ENCODE data around the gene DNAJB4.
"Not testable (repeated sequence)": the region's sequence is repeated elsewhere in the genome, so short reads cannot be mapped to it uniquely, and the experiment has no call there.

The DNAJB4 gene

DNA sequence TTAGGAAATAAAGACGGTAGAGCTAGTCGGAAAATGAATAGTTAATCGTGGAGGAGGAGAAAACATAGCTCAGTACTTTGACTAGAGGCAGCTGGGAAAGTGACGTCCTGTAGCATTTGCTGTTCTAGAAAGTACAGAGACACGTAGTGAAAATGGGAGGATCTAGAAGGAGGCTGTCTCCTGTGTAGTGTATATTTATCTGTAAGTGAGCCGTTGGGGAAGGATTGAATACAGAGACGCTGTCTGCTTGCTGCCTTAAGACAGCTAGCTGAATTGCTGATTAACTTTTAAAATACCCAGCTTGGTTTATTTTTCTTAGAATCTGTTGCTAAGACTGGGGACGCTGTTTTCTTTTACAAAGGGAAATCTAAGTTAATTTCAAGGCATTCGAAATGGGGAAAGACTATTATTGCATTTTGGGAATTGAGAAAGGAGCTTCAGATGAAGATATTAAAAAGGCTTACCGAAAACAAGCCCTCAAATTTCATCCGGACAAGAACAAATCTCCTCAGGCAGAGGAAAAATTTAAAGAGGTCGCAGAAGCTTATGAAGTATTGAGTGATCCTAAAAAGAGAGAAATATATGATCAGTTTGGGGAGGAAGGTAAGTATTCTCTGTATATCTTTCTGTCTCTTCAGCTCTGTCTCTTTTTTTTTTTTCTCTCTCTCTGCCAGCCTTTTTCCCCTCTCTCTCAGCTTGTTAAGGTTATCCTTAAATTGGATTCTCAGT lies at the start of gene DNAJB4:
DNAJB4 (plus strand) TSS at position 221 of the 729 bp plus-strand sequence; CDS start at position 393, 172 bp downstream.
- peak; percentile 14 to 49 for DNase-seq (ENCODE audit: low read depth in 2 of 2)

DNA sequence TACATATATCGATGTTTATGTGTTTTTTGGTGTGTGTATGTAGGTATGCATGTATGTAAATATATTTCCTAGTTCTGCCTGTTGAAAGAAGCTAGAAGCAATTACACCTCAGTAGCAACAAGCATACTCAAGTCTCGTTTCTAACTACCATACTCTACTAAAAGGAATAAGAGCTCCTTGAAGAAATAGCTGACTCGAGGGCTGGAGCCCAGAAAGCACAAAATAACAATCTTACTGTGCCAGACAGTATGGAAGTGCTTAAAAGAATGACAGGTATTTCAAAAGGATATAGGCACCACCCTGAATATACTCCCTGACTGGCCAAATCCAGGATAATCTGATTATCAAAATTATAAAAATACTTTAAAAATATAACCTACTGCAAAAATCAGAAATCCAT lies 49.0 kb upstream of the DNAJB4 start:
- no peak for DNase-seq (ENCODE audit: low read depth in 2 of 2)

DNA sequence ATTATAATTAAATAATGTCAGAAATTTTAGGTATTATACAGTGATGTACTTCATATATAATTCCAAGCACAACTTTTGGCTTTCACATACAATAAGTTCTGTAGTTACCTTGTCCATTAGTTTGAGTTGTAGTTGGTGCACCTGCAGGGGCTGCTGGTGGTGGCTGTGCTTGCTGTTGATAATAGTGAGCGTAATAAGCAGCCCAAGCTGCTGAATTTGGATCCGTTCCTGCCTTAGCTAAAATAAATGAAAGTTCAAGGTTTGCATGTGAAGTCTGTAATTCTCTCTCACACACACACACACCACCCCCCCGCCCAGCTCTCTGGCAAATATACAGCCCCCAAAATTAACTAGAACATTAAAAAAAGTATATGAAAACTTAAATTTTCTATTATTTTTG lies 48.3 kb upstream of the DNAJB4 start:
- DNase-seq (ENCODE audit: low read depth in 2 of 2): no peak

DNA sequence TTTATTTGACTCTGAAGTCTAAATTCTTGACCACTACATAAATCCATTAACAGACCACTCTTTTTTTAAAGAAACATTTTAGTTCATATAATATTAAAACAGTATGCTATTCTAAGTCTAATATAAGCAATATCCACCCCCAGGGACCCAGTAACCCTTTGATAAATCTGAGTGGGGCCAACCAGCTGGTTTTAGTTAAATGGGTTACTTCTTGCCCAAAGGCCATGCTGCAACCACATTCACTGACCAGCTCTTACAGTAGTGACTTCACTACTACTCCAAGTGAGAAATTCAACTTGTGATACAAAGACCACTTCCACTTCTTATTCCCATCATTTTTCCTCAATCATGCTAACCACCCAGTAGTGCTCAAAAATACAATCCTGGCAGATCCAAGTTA lies 46.3 kb upstream of the DNAJB4 start:
- no peak for DNase-seq (ENCODE audit: low read depth in 2 of 2)

DNA sequence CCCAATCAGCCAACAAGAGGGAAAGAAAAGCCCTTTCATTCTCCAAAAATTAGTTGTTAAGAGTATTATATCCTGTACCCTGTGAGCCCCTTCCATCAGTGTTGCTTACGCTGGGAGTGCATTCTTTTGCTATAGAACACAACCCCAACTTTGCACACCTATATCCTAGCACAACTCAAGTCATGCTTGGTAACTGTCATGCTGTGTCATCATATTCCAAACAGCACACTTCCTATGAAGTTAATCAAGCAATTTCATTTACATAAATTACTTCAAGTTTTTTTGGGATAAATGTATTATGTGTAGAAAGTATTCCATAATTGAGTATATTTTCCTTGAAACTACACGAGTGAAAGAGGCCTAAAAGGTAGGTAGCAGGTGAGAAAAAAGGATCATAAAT lies 45.9 kb upstream of the DNAJB4 start:
- DNase-seq (ENCODE audit: low read depth in 2 of 2): no peak

DNA sequence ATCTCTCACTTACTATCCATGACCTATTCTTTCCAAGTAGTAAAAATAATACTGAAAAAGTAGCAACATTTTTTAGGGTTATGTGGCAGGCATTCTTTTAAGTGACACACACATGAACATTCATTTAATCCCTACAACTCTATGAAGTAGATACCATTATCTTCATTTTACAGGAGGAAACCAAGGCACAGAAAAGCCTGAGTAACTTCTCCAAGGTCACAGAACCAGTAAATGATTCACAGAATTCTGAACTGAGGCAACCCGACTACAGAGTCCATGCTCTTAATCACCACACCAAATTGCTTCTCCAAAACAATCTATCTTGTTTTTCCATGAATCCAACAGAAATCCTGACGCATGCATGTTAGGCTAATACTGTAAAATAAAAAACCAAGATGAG lies 43.3 kb upstream of the DNAJB4 start:
- DNase-seq (ENCODE audit: low read depth in 2 of 2): no peak

DNA sequence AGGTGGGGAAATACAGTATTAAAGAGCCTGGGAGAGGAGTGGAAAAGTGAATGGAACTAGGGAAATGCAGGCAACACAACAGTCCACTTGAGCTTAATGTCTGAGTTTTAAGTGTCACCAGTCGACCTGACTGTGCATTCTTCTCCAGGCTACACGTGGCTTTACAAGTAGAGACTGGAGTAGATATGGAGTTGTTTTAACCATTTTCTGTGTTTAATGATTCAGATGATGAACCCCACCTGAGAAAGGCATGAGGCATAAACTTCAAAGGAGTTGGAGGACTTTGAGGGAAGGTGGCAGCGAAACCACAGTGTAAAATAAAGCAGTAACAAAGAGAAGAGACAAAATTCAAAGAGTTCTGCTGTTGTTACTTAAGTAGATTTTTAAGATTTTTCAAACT lies 38.4 kb upstream of the DNAJB4 start:
- no peak for DNase-seq (ENCODE audit: low read depth in 2 of 2)

DNA sequence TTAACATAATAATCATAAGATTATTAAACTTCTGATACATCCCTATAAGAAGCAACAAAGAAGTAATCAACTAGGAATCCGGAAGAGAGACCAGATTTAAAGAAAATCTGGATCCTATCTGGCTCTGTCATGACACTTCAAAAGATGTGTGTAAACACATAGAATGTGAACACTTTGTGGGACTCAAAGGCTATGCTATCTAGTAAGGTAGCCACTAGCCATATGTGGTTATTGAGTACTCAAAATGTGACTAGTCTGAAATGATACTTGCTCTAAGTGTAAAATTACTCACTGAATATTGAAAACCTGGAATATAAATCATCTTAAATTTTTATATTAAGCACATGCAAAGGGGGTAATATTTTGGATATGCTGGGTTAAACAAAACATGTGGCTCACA lies 34.5 kb upstream of the DNAJB4 start:
- DNase-seq (ENCODE audit: low read depth in 2 of 2): no peak

DNA sequence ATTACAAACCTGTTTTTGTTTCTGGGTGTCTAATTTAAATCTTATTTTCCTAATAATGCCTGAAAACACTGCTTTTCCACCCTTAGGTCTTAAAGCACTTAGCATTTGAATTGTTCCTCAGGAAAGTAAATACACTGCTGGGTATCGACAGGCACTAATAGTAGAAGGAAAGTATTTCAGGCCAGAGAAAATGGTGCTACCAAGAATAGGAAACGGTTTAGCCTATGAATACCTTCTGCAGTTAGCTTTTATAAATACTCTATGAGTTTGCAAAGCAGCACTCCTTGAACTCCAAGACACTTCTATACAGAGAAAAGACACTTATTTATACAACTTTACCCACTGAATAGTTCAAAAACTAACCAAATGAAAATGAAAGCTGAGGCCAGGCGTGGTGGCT lies 32.7 kb upstream of the DNAJB4 start:
- no peak for DNase-seq (ENCODE audit: low read depth in 2 of 2)

DNA sequence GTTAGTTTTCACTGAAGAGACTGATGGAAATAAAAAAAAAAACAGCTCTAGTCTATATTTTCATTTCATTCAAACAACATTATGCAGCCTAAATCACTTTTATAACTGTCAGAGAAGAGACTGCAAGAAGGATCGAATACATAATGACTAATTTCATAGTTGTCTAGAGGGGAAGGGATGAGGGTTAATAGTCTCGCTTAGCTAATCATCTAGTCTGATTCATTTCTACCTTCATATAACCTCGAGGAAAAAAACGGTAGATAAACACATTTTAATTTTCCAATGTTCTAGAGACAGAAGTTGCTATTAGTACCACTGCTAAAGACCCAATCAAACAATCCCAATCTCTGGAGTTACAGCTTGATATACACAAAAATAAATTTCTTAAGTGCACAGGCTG lies 29.4 kb upstream of the DNAJB4 start:
- no peak for DNase-seq (ENCODE audit: low read depth in 2 of 2)

DNA sequence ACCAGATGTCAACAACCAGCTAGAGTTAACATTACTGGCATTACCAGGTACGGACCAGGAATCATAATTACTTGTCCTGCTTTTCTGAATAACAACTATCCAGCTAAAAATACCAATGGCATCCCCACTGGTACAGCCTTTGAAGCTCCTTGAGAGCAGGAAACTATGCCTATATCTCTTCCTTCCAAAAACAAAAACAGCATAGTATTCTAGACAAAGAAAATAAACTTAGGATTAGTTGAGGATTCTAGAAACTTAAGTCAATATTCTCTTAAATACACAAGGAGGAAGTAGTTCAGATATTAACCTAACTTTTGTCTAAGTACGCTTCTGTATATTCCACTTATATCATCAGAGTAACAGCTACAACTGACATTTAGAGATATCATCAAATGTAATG lies 28.8 kb upstream of the DNAJB4 start:
- no peak for DNase-seq (ENCODE audit: low read depth in 2 of 2)

DNA sequence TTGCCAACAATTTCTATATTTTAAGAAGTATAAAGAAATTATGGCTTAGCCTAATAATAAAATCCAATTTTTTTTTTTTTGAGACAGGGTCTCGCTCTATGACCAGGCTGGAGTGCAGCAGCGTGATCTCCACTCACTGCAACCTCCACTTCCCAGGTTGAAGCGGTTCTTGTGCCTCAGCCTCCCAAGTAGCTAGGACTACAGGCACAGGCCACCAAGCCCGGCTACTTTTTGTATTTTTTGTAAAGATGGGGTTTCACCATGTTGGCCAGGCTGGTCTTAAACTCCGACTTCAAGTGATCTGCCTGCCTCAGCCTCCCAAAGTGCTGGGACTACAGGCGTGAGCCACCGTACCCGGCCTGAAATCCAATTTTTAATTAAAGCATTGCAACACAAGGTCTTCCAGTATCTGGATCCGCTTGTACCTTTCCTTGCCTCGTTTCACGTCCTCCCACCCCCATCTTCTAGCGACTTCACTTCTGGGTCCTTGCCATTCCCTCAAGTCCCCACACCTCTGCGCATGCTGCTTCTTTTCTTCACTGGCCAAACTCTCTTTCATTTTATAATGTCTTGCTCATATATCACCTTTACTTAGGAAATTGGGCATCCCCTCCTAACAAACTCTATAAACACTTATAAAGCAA lies 28.2 kb upstream of the DNAJB4 start:
- no peak for DNase-seq (ENCODE audit: low read depth in 2 of 2)

DNA sequence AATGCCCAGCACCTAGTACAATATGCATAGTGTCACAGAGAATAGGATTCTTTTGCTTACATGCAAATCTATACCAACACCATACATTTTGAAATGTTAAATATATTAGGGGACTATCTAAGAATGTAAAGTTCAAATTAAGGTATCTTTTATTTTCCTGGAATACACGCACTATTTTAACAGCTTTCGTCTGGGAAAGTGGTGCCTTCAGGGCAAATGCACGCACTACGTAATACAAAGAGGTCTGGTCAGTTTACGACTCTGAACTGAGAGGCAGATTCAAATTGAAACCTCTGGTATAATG lies 26.8 kb upstream of the DNAJB4 start:
- DNase-seq (ENCODE audit: low read depth in 2 of 2): no peak

DNA sequence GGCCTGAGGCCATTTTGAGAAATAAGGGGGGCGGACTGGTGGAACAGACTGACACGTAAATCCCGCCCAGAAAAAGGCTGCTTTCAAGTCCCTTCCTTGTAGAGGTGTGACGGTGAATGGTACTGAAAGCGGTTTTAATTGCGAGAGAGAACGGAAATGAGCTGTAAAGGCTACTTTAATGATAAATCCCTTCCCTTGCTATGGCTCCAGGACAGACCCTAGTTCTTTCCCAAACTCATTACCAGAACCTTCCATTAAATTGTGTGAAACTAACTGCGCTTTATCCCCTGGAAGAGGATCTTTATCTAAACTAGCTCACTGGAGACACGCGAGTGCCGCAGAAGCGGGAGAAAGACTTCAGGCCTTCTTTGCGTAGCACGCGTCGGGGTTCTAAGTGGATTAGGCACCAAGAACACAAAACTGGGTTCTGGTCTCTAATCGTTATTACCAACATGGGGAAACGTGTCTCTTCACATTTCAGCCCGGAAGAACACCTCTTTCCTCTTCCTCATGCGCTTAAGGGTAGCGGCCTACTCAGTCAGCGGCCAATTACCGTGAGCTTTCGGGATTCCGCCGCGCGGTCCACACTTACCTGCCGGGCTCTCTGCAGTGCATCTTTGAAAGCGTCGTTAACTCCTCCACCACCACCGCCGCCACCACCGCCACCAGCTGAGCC lies 26.3 kb upstream of the DNAJB4 start:
- peak; percentile 52 to 75 for DNase-seq (ENCODE audit: low read depth in 2 of 2)

DNA sequence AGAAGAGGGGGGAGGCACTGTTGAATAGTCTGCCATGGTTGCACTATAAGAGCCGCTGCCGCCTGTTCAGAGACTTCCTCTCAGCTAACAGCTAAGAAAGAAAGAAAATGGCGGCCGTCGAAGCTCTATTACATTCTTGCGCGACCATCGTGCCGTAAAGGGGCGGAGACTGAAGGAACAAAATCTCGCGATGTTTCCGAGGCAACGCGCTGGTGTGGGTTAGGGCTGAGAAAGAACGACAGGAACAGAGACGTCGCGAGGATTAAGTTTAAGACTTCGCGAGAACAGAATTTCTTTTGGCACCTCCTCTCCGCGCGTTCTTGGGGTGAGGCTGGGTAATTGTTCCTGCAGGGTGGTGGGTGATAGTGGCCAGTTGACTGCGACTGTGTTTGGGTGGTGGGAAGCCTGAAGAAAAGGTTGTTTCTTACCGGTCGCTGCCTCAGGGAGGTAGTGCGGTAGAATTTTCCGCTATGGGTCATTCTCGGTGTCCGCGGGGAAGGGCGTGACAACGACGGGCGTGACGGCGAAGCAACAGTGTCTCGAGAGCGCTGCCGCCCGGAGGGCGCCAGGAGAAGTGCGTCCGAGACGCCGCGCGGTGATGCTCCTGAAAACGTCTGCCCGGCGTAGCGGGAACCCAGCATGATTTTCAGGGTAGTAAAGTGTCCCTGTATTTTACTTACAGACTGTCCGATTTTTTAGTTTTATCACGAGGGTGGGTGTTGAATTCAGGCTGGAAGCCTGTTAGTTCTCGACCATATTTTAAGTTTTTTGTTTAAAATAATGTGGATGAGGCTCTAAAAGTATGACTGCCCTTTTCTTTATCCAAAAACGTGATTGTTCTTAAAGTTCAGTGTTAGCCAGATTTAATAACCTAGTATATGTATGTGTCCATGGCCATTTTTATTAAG lies 25.5 kb upstream of the DNAJB4 start, which contains the start of gene FUBP1:
FUBP1 (minus strand) TSS at position 104 of the 908 bp plus-strand sequence; CDS start at position 36, 68 bp downstream.
- DNase-seq (ENCODE audit: low read depth in 2 of 2): peak; percentile 89

DNA sequence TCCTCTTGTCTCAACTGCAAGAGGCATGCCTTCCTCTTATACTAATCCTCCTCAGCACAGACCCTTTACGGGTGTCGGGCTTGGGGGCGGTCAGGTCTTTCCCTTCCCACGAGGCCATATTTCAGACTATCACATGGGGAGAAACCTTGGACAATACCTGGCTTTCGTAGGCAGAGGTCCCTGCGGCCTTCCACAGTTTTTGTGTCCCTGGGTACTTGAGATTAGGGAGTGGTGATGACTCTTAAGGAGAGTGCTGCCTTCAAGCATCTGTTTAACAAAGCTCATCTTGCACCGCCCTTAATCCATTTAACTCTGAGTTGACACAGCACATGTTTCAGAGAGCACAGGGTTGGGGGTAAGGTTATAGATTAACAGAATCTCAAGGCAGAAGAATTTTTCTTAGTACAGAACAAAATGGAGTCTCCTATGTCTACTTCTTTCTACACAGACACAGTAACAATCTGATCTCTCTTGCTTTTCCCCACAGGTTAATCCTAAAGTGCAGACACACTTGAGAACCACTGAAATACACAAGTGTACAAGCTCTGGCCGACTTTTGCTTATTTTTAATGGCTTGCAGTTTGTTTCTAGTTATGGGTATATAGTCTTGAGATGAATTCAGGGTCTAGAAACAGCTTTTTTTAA lies 21.3 kb upstream of the DNAJB4 start:
- not testable (repeated sequence) for DNase-seq (ENCODE audit: low read depth in 2 of 2)

DNA sequence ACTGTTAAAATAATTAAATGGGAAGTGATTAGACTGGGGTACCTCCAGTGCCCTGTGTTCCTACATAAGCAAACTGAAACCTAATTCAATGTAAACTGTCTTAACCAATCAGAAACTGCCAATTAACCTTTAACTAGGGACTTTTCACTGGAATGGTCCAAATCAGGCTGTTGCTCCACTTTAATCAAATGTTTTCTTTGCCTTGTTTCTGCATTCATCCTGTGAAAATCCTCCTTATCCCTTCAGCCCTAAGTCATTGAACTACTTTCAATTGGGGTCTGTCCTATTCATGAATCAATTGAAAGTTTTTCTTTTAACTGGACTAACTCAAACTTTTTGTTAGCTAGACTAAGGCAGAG lies 20.8 kb upstream of the DNAJB4 start:
- no peak for DNase-seq (ENCODE audit: low read depth in 2 of 2)

DNA sequence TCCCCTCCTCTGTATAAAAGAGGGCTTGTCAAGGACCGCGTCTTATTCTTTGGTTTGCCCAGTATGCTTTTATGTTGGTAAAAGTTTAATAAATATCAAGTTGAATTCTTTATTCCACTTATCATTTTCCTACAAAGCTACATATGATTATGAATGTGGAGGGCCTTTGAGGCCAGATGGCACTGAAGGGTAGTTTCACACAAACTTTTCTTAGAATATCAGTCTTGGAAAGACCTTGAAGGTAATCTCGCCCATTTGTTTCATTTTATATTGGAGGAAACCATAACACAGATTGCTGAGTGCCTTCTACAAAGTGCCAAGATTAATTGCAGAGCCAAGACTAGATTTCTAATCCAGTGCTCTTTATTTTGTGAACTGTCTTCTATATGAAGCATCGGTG lies 20.1 kb upstream of the DNAJB4 start:
- no peak for DNase-seq (ENCODE audit: low read depth in 2 of 2)

DNA sequence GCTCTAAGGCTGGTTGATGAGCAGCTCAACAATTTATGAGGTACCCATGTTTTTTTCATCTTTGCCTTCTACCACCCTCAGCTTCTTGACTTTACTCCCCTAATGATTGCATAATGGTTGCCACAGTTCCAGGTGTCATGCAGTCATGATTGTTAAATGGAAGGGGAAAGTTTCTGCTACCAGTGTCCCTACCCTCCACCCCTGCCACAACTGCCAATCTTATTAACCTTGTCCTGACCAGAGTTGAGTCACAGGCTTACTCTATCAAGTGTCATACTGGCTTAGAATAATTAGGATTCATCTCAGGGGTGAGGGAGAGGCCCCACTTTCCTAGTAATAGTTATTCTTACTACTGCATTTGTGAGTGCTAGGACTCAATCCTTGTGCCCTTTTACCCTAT lies 17.9 kb upstream of the DNAJB4 start:
- DNase-seq (ENCODE audit: low read depth in 2 of 2): no peak

DNA sequence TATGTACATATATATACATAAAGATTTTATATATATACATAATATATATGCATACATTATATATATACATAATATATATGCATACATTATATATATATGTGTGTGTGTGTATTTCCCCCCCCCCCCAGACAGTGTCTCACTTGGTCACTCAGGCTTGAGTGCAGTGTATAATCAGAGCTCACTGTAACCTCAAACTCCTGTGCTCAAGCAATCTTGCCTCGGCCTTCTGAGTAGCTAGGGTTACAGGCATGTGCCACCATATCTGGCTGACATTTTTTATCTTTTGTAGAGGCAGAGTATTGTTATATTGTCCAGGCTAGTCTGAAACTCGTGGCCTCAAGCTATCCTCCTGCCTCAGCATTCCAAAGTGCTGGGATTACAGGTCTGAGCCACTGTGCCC lies 16.8 kb upstream of the DNAJB4 start:
- no peak for DNase-seq (ENCODE audit: low read depth in 2 of 2)

DNA sequence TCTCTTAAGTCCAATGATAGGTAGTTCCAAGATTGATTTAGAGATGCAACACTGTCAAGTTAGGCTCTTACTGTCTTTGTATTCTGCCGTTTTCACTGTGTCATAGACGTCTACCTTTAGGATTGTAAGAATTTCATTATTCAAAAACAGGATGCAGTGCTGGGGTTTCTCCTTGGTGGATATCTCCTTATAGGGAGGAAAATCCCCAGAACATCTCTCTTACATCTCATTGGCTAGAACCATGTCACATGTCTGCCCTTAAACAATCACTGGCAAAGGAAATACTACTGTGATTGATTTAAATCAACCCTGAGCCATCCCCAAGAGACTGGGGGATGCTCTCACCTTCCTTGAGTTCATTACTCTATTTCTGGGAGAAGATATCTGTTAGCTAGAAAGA lies 15.0 kb upstream of the DNAJB4 start:
- DNase-seq (ENCODE audit: low read depth in 2 of 2): no peak

Measured in stimulated activated CD4-positive, alpha-beta T cell treated with anti-CD3 and anti-CD28 coated beads, Interleukin-4, amount 100 ng/mL, for 48 hours (primary cell).